Ascending aorta (tissue), 2 donors: ENCODE data around the gene CCN2. TPM values are rescaled to one million over a fixed set of nuclear protein-coding genes. Genes with fewer than 3 reads are reported as not detected.
"Not testable (repeated sequence)": the region's sequence is repeated elsewhere in the genome, so short reads cannot be mapped to it uniquely, and the experiment has no call there.

ENCODE experiments used
- DNase-seq, 2 donors: peaks; one replicate each; pipeline ENCODE4 v3.0.0-alpha.2; 2019; ENCODE audit warnings: low spot score in 2 of 2
- H3K27ac ChIP-seq, 2 donors: fragments of 200-600 bp; sonication (generic); one replicate each; pipeline ENCODE4 v1.5.1; 2016 to 2017; ENCODE audit warnings: mild to moderate bottlenecking in 1 of 2
- H3K27me3 ChIP-seq: fragments of 200-600 bp; sonication (generic); one replicate; pipeline ENCODE4 v1.5.1; 2017
- H3K36me3 ChIP-seq, 2 donors: fragments of 200-600 bp; sonication (generic); one replicate each; pipeline ENCODE4 v1.5.1; 2016
- H3K4me1 ChIP-seq, 2 donors: fragments of 200-600 bp; sonication (generic); one replicate each; pipeline ENCODE4 v1.5.1; 2016 to 2017; ENCODE audit warnings: mild to moderate bottlenecking in 1 of 2
- H3K4me3 ChIP-seq, 2 donors: fragments of 200-600 bp; sonication (generic); one replicate each; pipeline ENCODE4 v1.5.1; 2016 to 2017; ENCODE audit warnings: mild to moderate bottlenecking in 1 of 2
- H3K9me3 ChIP-seq, 2 donors: fragments of 200-600 bp; sonication (generic); one replicate each; pipeline ENCODE4 v1.5.1; 2016
- CTCF ChIP-seq, 3 experiments: fragments of 200-600 bp in 2 of 3; fragments of 450-650 bp in 1 of 3; sonication (generic) in 2 of 3; IDR thresholded peaks; one replicate each; pipeline ENCODE4 v1.5.1; 2016 to 2019; ENCODE audit warnings: antibody characterized with exemption in 3 of 3, mild to moderate bottlenecking in 1 of 3, moderate library complexity in 1 of 3
- intact Hi-C: fragments of 100-400 bp; cut with DNase I; formaldehyde crosslinking; loops from one replicate; pipeline ENCODE4 v1.15.1; 2023
- total RNA-seq: library from RNA; depleted of rRNA; stranded (reverse); fragments of >200 nt; gene quantifications from one replicate; pipeline ENCODE4 v1.1.0, GENCODE V29; 2016

CCN2 gene
- total RNA-seq, 1 donor from 2014 or later = 916 TPM

GRCh38 chr6:131916847-131917246 is 34.3 kb downstream of the CCN2 start:
- H3K4me3 ChIP-seq = no peak overlapping the region
- H3K36me3 ChIP-seq = no peaks in the 10 kb centered on the region
- H3K9me3 ChIP-seq = no peaks in the 10 kb centered on the region
- intact Hi-C loops = loop anchor here (2.0 to 5.0 kb wide), 2 partner anchors 360 to 382 kb away; no protein-coding TSS in a partner anchor
- no peak for DNase-seq
- H3K4me1 ChIP-seq = no peaks in the 10 kb centered on the region
- no peak for TF ChIP-seq CTCF (IDR thresholded peaks at IDR 0.05)
- H3K27me3 ChIP-seq = no peaks in the 10 kb centered on the region
- H3K27ac ChIP-seq = no peak overlapping the region

GRCh38 chr6:131916091-131916796 is 34.9 kb downstream of the CCN2 start:
- not testable (repeated sequence) for H3K27ac ChIP-seq, H3K36me3 ChIP-seq, DNase-seq, H3K9me3 ChIP-seq, H3K4me1 ChIP-seq, H3K27me3 ChIP-seq, H3K4me3 ChIP-seq
- intact Hi-C loops = loop anchor here (2.0 to 5.0 kb wide), 2 partner anchors 361 to 383 kb away; no protein-coding TSS in a partner anchor

- no peak overlapping the region for H3K27ac ChIP-seq
- H3K9me3 ChIP-seq = no peaks in the 10 kb centered on the region
- peak in 1 of 2 donors; percentile 81 for DNase-seq
- no peak overlapping the region for H3K4me3 ChIP-seq
- peak; percentile 40 to 85 (median 82) for TF ChIP-seq CTCF (IDR thresholded peaks at IDR 0.05)
- H3K4me1 ChIP-seq = no peaks in the 10 kb centered on the region
- intact Hi-C loops = loop anchor here (5.0 kb wide), 1 partner anchor 362 kb away; no protein-coding TSS in a partner anchor
- H3K36me3 ChIP-seq = no peaks in the 10 kb centered on the region
- no peaks in the 10 kb centered on the region for H3K27me3 ChIP-seq
Observed at GRCh38 chr6:131914967-131915751, 36.0 kb downstream of the CCN2 start.

- H3K4me1 ChIP-seq = no peaks in the 10 kb centered on the region
- H3K27ac ChIP-seq = no peak overlapping the region
- no peak for TF ChIP-seq CTCF (IDR thresholded peaks at IDR 0.05)
- no peaks in the 10 kb centered on the region for H3K9me3 ChIP-seq
- no peaks in the 10 kb centered on the region for H3K27me3 ChIP-seq
- H3K4me3 ChIP-seq = no peak overlapping the region
- intact Hi-C loops = no loop called here
- DNase-seq = no peak
- no peaks in the 10 kb centered on the region for H3K36me3 ChIP-seq
Observed at GRCh38 chr6:131914234-131914633, 36.9 kb downstream of the CCN2 start.

GRCh38 chr6:131911951-131912350 is 39.2 kb downstream of the CCN2 start:
- Histone ChIP-seq H3K4me1 (no peaks in the 10 kb centered on the region), H3K4me3 (no peak overlapping the region), H3K27ac (no peak overlapping the region), H3K9me3 (no peaks in the 10 kb centered on the region), H3K36me3 (no peaks in the 10 kb centered on the region), H3K27me3 (no peaks in the 10 kb centered on the region)
- intact Hi-C loops = no loop called here
- no peak for DNase-seq
- TF ChIP-seq CTCF (IDR thresholded peaks at IDR 0.05) = no peak

GRCh38 chr6:131910956-131911355 is 40.2 kb downstream of the CCN2 start:
- Histone ChIP-seq H3K36me3 (no peaks in the 10 kb centered on the region), H3K27me3 (no peaks in the 10 kb centered on the region), H3K9me3 (no peaks in the 10 kb centered on the region), H3K4me3 (no peak overlapping the region), H3K4me1 (no peaks in the 10 kb centered on the region), H3K27ac (no peak overlapping the region)
- DNase-seq = no peak
- intact Hi-C loops = loop anchor here (1.0 kb wide), 1 partner anchor 216 kb away; no protein-coding TSS in a partner anchor
- no peak for TF ChIP-seq CTCF (IDR thresholded peaks at IDR 0.05)
